AML-193 (cell line): ENCODE measurements around the gene FH.
A peak's percentile ranks its signal among the peaks of the same experiment; 100 is the strongest.

Experiments
- DNase-seq, 2 experiments: peaks; one replicate each; lab custom pipeline; 2025; lab: John Stamatoyannopoulos, UW

The FH gene

GRCh38 chr1:241521718-241522117 lies 2.2 kb upstream of the FH start:
- DNase-seq = no peak

- DNase-seq = no peak
Observed at GRCh38 chr1:241520080-241520465, 518 bp upstream of the FH start.

DNA sequence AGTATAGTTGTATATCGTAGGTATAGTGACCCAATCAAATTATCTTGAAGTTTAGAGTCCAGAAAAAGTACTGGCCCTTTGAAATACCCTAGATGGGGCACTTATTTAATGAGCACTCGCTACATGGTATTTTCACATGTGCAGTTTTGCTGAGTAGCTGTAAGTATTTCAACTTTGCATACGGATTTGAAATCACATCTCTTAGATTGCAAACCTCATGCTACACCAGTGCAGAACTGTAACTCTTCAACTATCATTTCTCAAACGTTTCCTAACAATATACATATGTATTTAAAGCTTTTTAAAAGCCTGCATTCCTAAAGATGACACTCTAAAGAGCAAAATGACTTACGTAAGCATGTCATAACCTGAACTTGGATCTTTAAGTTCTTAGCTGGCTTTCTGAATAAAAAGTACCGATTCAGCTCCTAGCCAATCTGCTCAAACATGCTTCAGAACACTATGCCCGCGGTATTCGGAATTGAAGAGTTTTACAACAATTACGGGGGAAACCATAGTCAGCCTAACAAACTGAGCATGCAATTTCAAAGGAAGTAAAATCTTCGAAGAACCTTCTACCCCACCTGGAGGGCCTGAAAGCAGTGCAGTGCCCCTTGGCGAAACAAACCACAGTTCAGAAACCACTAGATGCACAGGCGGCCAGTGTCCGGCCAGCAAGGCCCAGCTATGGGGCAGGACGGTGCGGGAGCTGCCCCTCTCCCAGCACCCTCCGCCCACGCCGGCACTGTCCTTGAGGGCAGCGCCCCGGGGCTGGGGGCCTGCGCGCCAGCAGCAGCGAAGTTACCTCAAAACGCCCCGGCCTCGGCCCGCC lies 863 bp downstream of the FH start:
- no peak for DNase-seq

DNA sequence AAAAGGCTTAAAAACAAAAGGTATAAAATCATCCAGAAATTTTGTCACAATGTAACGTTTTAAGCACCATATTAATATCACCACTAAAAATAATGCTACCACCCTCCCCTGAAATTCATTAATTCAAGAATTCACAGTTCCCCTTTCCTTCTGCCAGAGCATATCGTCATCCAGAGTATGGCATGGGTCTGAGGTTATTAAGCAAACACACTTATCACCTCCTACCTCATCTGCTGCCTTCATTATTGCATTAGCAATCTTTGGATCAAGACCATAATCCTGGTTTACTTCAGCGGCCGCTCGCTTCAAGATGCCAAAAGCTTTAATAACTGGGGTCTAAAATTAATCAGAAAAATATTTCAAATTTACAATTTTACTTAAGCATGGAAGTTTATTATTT lies 6.2 kb downstream of the FH start:
- DNase-seq = no peak

- DNase-seq = no peak
Observed at GRCh38 chr1:241507189-241507863, 12.2 kb downstream of the FH start.

DNA sequence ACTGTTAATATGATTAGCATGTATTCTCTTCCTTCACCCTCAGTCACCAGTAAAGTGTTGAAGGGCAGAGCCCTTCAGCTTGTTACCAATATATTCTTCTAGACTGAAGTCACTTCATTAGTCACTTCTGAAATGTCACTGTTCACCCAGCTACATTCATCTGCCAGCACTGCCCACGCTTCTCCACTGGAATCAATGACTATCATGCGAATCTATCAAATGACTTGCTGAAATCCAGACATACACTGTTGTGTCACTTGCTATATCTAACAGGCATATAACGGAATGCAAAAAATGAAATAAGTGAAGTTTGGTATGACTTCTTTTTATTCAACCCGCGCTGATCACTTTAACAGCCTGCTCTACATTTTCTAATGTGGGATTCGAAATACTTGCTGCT lies 16.1 kb downstream of the FH start:
- no peak for DNase-seq

DNA sequence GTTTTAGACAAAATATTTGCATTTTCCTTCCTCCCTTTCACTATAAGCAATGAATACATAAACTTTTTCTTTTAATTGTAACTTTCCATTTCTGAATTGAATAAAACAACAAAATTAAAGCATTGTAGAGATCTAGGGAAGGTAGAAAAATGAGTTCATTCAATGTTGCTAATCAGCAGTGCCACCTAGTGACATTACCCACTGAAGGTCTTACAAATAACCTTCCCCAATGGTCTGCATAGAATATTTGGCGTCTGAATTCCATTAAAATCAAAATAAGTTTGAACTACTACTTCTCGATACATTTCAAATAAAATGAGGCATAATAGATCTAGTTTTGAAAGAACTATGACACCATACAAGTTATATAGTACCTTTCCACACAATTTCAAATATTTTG lies 19.6 kb downstream of the FH start:
- peak; percentile 17 to 20 for DNase-seq

GRCh38 chr1:241495741-241496140 lies 23.8 kb downstream of the FH start:
- no peak for DNase-seq

DNA sequence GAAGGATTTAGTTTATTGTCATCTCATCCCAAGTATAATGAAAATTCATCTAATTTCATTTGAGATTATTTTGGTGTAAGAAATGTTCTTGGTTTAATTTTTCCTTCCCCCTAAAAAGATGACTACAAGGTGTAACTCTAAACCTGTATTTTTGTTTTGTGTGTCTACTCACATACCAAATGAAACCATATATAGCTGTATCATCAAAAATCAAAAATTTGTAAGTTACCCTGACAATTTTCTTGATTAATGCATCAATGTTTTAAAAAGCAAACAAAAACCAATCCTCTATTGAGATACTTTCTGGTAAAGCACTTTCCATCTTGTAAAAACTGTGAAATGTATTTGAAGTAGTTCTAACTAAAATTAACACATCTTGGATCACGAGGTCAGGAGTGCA lies 30.8 kb downstream of the FH start:
- DNase-seq = no peak

DNA sequence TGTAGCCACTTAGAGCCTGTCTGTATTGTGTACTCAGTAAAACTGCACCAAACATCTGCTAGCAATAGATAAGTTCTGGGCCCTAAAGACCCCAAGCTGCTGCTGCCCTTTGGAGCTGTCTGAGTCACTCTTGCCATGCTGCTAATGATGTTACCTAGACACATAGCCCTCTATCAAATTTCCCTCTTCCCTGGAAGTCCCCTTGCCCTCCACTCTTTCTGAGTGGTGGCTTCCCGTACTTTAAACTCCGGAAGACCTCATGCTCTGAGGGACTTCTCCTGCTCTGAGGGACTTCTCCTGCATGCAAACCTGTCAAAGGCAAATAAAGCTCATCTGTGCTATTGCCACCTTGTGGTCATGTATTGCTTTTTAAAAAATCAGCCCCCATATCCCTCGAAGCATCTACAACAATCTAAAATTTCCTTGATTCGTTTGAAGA lies 34.0 kb downstream of the FH start:
- peak in 1 of 2 experiments; percentile 4 for DNase-seq

DNA sequence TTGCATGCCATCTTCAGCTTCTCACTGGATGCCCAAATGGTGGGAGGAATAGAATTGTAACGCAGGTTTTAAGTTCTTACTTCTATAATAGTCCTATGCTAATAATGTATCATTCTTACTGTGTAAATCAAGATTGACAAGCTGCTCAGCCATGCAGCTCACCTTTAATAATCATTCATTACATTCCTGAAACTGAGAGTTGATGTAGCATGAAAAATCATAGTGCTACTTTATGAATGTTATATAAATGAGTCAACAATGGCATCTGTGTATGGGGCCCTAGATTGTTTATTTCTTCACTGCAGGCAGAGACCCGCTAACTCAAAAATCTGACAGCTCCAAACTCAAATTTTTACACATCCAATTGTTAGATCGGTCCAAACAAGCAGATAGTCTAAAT lies 34.4 kb downstream of the FH start:
- no peak for DNase-seq

- no peak for DNase-seq
Observed at GRCh38 chr1:241482761-241483250, 36.7 kb downstream of the FH start.

DNA sequence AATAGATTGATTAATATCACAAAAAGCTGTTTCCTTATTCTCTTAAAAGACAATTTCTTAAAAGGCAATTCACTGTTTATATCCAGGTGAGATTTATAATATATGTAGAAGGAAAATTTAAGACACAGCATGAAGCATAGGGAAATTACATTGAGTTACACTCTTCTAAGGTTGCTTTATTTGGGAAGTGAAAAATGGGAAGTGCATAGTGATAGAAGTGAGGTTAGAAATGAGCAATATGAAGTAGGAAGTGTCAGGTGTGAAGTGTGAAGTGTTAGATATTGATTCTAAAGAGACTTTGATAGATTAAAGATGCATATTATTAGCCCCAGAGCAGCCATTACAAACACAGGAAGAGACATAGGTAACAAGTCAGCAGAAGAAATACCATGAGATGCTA lies 40.3 kb downstream of the FH start:
- no peak for DNase-seq

DNA sequence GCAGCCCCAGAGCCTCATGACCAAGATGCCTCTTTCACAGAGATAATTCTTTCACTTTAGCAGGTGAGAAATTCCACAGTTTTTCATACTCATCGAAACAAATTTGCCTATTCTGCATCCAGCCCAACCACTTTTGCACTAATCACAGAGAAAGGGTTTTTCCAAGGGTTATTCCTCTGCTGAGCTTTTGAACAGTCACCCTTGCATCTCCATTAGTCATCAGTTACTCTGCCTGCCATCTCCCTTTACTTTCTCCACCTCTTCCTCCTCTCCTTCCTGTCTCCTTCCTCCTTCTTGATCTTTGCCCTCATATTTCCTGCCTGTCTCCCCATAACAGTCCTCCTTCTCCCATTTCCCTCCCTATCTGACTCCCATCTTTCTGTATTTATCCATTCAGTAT lies 43.9 kb downstream of the FH start:
- DNase-seq = no peak

GRCh38 chr1:241473026-241473425 lies 46.5 kb downstream of the FH start:
- DNase-seq = no peak

- DNase-seq = no peak
Observed at GRCh38 chr1:241470908-241471590, 48.5 kb downstream of the FH start.

- no peak for DNase-seq
Observed at GRCh38 chr1:241470361-241470760, 49.2 kb downstream of the FH start.

- DNase-seq = no peak
Observed at GRCh38 chr1:241465673-241466072, 53.9 kb downstream of the FH start.

- DNase-seq = no peak
Observed at GRCh38 chr1:241464985-241465384, 54.6 kb downstream of the FH start.

DNA sequence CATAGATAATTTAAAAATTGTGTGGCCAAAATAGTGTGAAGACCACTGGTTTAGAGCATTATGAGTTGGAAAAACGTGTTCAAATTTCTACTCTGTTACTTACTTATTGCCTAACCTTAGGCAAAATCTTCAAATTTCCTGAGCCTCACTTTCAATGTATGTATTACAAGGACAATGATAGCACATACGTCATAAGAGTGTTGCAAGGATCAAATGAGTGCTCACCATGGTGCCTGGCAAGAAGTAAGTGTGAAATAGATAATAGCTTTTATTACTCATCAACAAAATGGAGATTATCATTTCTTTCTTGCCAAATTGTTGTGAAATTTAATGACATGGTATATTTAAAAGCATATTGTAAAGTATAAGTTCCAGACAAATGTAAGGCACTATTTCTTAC lies 57.2 kb downstream of the FH start:
- no peak for DNase-seq

DNA sequence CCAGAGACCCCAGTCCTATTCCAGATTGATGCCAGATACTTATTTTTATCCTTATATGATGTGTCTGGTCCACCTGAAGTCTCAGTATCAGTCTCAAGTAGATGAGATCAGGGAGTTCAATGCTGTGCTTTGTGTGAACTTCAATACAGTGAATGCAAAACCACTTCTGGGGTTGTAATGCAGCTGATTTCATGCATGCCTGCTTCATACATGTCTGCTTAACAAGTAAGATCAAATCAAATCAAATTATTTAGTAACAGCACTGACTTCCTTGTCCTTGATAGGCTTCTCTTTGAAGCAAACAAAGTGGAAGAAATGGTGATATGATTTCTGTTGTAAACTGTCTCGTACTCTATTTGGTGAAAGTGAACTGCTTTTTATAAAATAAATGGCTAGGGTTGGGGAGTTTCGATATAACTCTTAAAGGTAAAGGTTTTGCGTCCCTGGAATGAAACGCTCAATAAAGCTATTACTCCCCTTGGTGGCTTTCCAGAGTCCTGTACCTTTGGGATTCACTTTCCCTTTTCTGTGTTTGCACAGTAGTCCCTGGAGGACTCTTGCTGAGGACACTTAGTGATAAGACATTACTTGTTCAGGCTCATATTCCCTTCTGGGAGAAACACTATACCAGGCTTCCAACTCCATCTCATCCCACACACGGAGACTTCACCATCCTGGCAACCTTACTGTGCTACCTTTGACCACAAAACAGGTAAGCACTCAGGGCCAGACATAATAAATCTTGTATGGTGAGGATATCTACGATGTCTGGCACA lies 59.3 kb downstream of the FH start:
- DNase-seq = no peak

- DNase-seq = no peak
Observed at GRCh38 chr1:241459186-241459802, 60.3 kb downstream of the FH start.
